Karpas-422 (cell line): Measurements from ENCODE around the gene NUP98. TPM values are rescaled to one million over a fixed set of nuclear protein-coding genes. Genes with fewer than 3 reads are reported as not detected.
A peak's percentile ranks its signal among the peaks of the same experiment; 100 is the strongest.

Experiments used
- DNase-seq: peaks from one replicate; pipeline ENCODE4 v3.0.0-alpha.2; 2015
- H2AFZ ChIP-seq: fragments of 200-600 bp; sonication (generic); 2 replicates; pipeline ENCODE4 v1.6.1; 2014; ENCODE audit warnings: antibody characterized with exemption, low read length, mixed read lengths
- H3K27ac ChIP-seq: fragments of 200-600 bp; sonication (generic); 2 replicates; pipeline ENCODE4 v1.5.1; 2014; ENCODE audit warnings: mild to moderate bottlenecking, low read length, moderate library complexity
- H3K27me3 ChIP-seq: fragments of 200-600 bp; sonication (generic); 2 replicates; pipeline ENCODE4 v1.6.1; 2014; ENCODE audit warnings: low read length, mixed read lengths
- H3K36me3 ChIP-seq: fragments of 200-600 bp; sonication (generic); 2 replicates; pipeline ENCODE4 v1.6.1; 2014; ENCODE audit warnings: low read length, mixed read lengths; ENCODE audit not compliant: insufficient read depth
- H3K4me1 ChIP-seq: fragments of 200-600 bp; sonication (generic); 2 replicates; pipeline ENCODE4 v1.6.1; 2014; ENCODE audit warnings: mild to moderate bottlenecking, low read length, mixed read lengths
- H3K4me2 ChIP-seq: fragments of 200-600 bp; sonication (generic); 2 replicates; pipeline ENCODE4 v1.6.1; 2014; ENCODE audit warnings: low read length, low read depth, mild to moderate bottlenecking; ENCODE audit not compliant: poor library complexity, severe bottlenecking
- H3K4me3 ChIP-seq: fragments of 200-600 bp; sonication (generic); 2 replicates; pipeline ENCODE4 v1.5.1; 2014; ENCODE audit warnings: mild to moderate bottlenecking, antibody characterized with exemption, low read length, mixed read lengths
- H3K79me2 ChIP-seq: fragments of 200-600 bp; sonication (generic); 2 replicates; pipeline ENCODE4 v1.6.1; 2014; ENCODE audit warnings: mild to moderate bottlenecking, low read length, mixed read lengths
- H3K9ac ChIP-seq: fragments of 200-600 bp; sonication (generic); 2 replicates; pipeline ENCODE4 v1.6.0; 2014; ENCODE audit warnings: low read length
- H3K9me2 ChIP-seq: fragments of 200-600 bp; sonication (generic), shearing (Covaris generic); replicated peaks from 2 replicates; pipeline ENCODE4 v1.6.0; 2014; ENCODE audit warnings: mild to moderate bottlenecking, low read length, moderate library complexity; ENCODE audit not compliant: insufficient read depth
- H3K9me3 ChIP-seq: fragments of 300-700, 200-600 bp; sonication (generic); 2 replicates; pipeline ENCODE4 v1.6.1; 2014; ENCODE audit warnings: low read length, mixed read lengths
- H4K20me1 ChIP-seq: fragments of 200-600 bp; sonication (generic); 2 replicates; pipeline ENCODE4 v1.6.1; 2014; ENCODE audit warnings: mild to moderate bottlenecking, antibody characterized with exemption, low read length, low read depth; ENCODE audit not compliant: insufficient read depth
- total RNA-seq: library from RNA; depleted of rRNA; stranded (reverse); fragments of >200 nt; shearing (Covaris generic); gene quantifications from 2 replicates; pipeline ENCODE4 v1.2.3, GENCODE V29; 2014; ENCODE audit warnings: low replicate concordance

Gene NUP98
- total RNA-seq, 1 experiment from 2014 or later: 124 TPM

- Histone ChIP-seq H3K9me3 (no peaks in the 10 kb centered on the region), H3K36me3 (no peaks in the 10 kb centered on the region), H2AFZ (no peak overlapping the region), H3K9ac (peak overlapping the region; percentile 98), H3K9me2 (no peaks in the 10 kb centered on the region), H3K4me2 (peak overlapping the region; percentile 99), H3K4me3 (peak overlapping the region; percentile 97), H3K4me1 (peaks cover 73% of the 10 kb centered on the region), H3K79me2 (peaks cover 70% of the 10 kb centered on the region), H3K27me3 (no peaks in the 10 kb centered on the region), H3K27ac (peak overlapping the region; percentile 90), H4K20me1 (no peaks in the 10 kb centered on the region)
- peak; percentile 61 for DNase-seq
Observed at GRCh38 chr11:3838504-3838903, 41.1 kb upstream of the NUP98 start.

GRCh38 chr11:3837793-3838192 is 40.4 kb upstream of the NUP98 start:
- H3K9me3 ChIP-seq: no peaks in the 10 kb centered on the region
- H3K4me3 ChIP-seq: peak overlapping the region; percentile 97
- peak overlapping the region; percentile 90 for H3K27ac ChIP-seq
- H3K79me2 ChIP-seq: peaks cover 77% of the 10 kb centered on the region
- H4K20me1 ChIP-seq: no peaks in the 10 kb centered on the region
- peaks cover 80% of the 10 kb centered on the region for H3K4me1 ChIP-seq
- peak overlapping the region; percentile 99 for H3K4me2 ChIP-seq
- no peaks in the 10 kb centered on the region for H3K36me3 ChIP-seq
- peak; percentile 69 for DNase-seq
- H3K9ac ChIP-seq: peak overlapping the region; percentile 98
- H2AFZ ChIP-seq: no peak overlapping the region
- no peaks in the 10 kb centered on the region for H3K27me3 ChIP-seq
- H3K9me2 ChIP-seq: no peaks in the 10 kb centered on the region

DNA sequence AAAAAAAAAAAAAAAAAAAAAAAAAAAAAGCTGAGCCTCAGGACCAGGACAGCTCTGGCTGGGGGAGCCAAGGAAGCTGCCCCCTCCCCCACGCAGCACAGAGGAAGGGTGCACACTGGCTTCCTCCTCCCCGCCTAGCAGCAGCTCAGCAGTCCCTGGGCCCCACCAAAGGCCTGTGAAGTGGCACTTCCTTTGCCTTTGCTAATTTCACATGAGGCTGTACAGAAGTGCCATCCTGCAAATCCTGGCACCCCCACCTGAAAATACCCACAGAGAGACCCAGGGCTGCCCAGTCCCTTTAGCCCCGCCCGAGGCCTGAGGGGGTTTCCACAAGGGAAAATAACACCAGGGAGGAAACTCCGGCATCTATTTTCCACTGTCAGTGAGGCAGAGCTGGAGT is 39.5 kb upstream of the NUP98 start:
- no peak overlapping the region for H2AFZ ChIP-seq
- H3K4me1 ChIP-seq: peaks cover 84% of the 10 kb centered on the region
- peaks cover 4% of the 10 kb centered on the region for H4K20me1 ChIP-seq
- H3K27me3 ChIP-seq: no peaks in the 10 kb centered on the region
- peak overlapping the region; percentile 99 for H3K4me2 ChIP-seq
- peak; percentile 61 for DNase-seq
- peak overlapping the region; percentile 90 for H3K27ac ChIP-seq
- H3K9ac ChIP-seq: peak overlapping the region; percentile 98
- H3K9me3 ChIP-seq: no peaks in the 10 kb centered on the region
- peak overlapping the region; percentile 97; the same call in 1 of the 2 replicates for H3K4me3 ChIP-seq
- no peaks in the 10 kb centered on the region for H3K36me3 ChIP-seq
- H3K79me2 ChIP-seq: peaks cover 86% of the 10 kb centered on the region
- H3K9me2 ChIP-seq: no peaks in the 10 kb centered on the region

DNA sequence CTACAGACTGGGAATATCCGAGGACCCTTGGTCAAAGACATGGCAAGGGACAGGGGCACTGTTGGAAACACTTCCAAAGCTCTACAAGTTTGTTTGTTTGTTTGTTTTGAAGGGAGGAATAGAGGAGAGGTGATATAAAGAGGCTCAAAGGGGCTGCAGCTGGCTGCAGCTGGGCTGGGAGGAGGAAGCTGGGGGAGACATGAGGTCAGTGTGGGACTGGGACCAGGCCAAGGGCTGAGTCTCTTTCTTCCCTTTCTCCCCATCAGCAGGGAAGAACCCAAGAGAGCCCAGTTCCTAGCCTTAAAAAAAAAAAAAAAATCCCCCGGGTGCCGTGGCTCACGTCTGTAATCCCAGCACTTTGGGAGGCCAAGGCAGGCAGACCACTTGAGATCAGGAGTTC is 38.4 kb upstream of the NUP98 start:
- H3K4me3 ChIP-seq: no peak overlapping the region
- H3K9ac ChIP-seq: no peak overlapping the region; the same call in 1 of the 2 replicates
- H3K4me2 ChIP-seq: peak overlapping the region; percentile 40
- H3K9me2 ChIP-seq: no peaks in the 10 kb centered on the region
- no peaks in the 10 kb centered on the region for H3K36me3 ChIP-seq
- H3K27me3 ChIP-seq: no peaks in the 10 kb centered on the region
- H3K4me1 ChIP-seq: peaks cover 78% of the 10 kb centered on the region
- no peak for DNase-seq
- H2AFZ ChIP-seq: no peak overlapping the region
- peaks cover 11% of the 10 kb centered on the region for H4K20me1 ChIP-seq
- no peaks in the 10 kb centered on the region for H3K9me3 ChIP-seq
- H3K79me2 ChIP-seq: peaks cover 98% of the 10 kb centered on the region
- H3K27ac ChIP-seq: peak overlapping the region; percentile 62

GRCh38 chr11:3834664-3835461 is 37.5 kb upstream of the NUP98 start:
- Histone ChIP-seq H3K4me3 (peak overlapping the region; percentile 8; the same call in 1 of the 2 replicates), H3K4me1 (peaks cover 78% of the 10 kb centered on the region), H3K27me3 (no peaks in the 10 kb centered on the region), H3K79me2 (peaks cover 97% of the 10 kb centered on the region), H3K9ac (peak overlapping the region; percentile 5; the same call in 1 of the 2 replicates), H2AFZ (no peak overlapping the region), H3K9me2 (no peaks in the 10 kb centered on the region), H4K20me1 (peaks cover 11% of the 10 kb centered on the region), H3K36me3 (no peaks in the 10 kb centered on the region), H3K4me2 (peak overlapping the region; percentile 40), H3K27ac (peak overlapping the region; percentile 62), H3K9me3 (no peaks in the 10 kb centered on the region)
- peak; percentile 55 for DNase-seq

GRCh38 chr11:3834349-3834663 is 37.0 kb upstream of the NUP98 start:
- no peaks in the 10 kb centered on the region for H3K9me3 ChIP-seq
- no peaks in the 10 kb centered on the region for H3K36me3 ChIP-seq
- H3K9ac ChIP-seq: peak overlapping the region; percentile 15; the same call in 1 of the 2 replicates
- no peak for DNase-seq
- peaks cover 72% of the 10 kb centered on the region for H3K4me1 ChIP-seq
- H2AFZ ChIP-seq: no peak overlapping the region
- no peak overlapping the region; the same call in 1 of the 2 replicates for H3K4me3 ChIP-seq
- peak overlapping the region; percentile 11 for H3K4me2 ChIP-seq
- no peaks in the 10 kb centered on the region for H3K27me3 ChIP-seq
- H4K20me1 ChIP-seq: peaks cover 11% of the 10 kb centered on the region
- peaks cover 94% of the 10 kb centered on the region for H3K79me2 ChIP-seq
- H3K27ac ChIP-seq: peak overlapping the region; percentile 62
- H3K9me2 ChIP-seq: no peaks in the 10 kb centered on the region

DNA sequence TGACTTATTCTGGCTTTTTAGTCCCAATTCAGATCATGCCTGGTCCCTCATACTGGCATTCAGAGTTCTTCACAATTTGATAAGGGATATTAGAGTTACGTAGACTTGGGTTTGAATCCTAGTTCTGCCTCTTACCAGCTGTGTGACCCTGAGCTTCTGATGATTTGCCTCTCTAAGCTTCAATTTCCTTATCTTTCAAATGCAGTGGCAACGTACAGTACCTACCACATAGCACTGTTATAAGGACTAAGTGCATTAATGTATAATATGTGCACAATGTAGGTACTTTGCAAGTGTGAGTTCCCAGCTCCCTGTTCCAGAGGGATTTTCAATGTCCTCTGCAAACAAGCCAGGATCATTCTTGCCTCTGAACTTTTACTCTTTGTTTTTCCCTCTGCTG is 36.1 kb upstream of the NUP98 start:
- no peak for DNase-seq
- no peaks in the 10 kb centered on the region for H3K9me2 ChIP-seq
- H4K20me1 ChIP-seq: peaks cover 11% of the 10 kb centered on the region
- peaks cover 86% of the 10 kb centered on the region for H3K79me2 ChIP-seq
- H3K4me3 ChIP-seq: no peak overlapping the region
- H3K9me3 ChIP-seq: no peaks in the 10 kb centered on the region
- H3K4me2 ChIP-seq: no peak overlapping the region
- no peak overlapping the region; the same call in 1 of the 2 replicates for H3K9ac ChIP-seq
- H3K36me3 ChIP-seq: no peaks in the 10 kb centered on the region
- H3K27me3 ChIP-seq: no peaks in the 10 kb centered on the region
- H3K4me1 ChIP-seq: peaks cover 64% of the 10 kb centered on the region
- H2AFZ ChIP-seq: no peak overlapping the region
- peak overlapping the region; percentile 62 for H3K27ac ChIP-seq

DNA sequence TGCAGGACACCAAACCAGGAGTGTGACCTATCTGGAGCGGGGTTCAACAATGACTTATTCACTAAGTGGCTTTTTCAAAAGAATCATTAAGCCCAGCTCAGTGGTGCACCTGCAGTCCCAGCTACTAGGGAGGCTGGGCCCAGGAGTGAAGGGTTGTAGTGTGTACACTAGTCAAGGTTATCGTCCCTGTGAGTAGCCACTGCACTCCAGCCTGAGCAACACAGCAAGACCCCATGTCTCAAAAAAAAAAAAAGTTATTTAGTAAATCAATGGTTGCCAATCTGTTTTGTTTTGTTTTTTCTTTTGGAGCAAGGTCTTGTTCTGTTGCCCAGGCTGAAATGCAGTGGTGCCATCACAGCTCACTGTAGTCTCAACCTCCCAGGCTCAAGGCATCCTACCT is 35.5 kb upstream of the NUP98 start:
- H4K20me1 ChIP-seq: peaks cover 11% of the 10 kb centered on the region
- no peaks in the 10 kb centered on the region for H3K9me2 ChIP-seq
- H3K4me1 ChIP-seq: peaks cover 59% of the 10 kb centered on the region
- H3K27ac ChIP-seq: peak overlapping the region; percentile 62
- no peak overlapping the region for H3K4me2 ChIP-seq
- no peaks in the 10 kb centered on the region for H3K36me3 ChIP-seq
- peaks cover 82% of the 10 kb centered on the region for H3K79me2 ChIP-seq
- no peak overlapping the region for H2AFZ ChIP-seq
- DNase-seq: no peak
- H3K9me3 ChIP-seq: no peaks in the 10 kb centered on the region
- no peaks in the 10 kb centered on the region for H3K27me3 ChIP-seq
- H3K9ac ChIP-seq: no peak overlapping the region
- no peak overlapping the region for H3K4me3 ChIP-seq
